Measurements from ENCODE around the gene FUT4.
"Not testable (repeated sequence)": the region's sequence is repeated elsewhere in the genome, so short reads cannot be mapped to it uniquely, and the experiment has no call there.

Gene FUT4

GRCh38 chr11:94567181-94567670, 23.5 kb downstream of the FUT4 start, which contains the start of gene PIWIL4:
Gene PIWIL4 (plus strand): TSS chr11:94567368. CDS start chr11:94567519, 151 bp downstream.
- DNase-seq (ENCODE audit: low read depth): no peak

GRCh38 chr11:94568200-94568599, 24.5 kb downstream of the FUT4 start:
- DNase-seq (ENCODE audit: low read depth): no peak

- no peak for DNase-seq (ENCODE audit: low read depth)
Observed at GRCh38 chr11:94568717-94569116, 25.0 kb downstream of the FUT4 start.

GRCh38 chr11:94572975-94573374, 29.3 kb downstream of the FUT4 start:
- not testable (repeated sequence) for DNase-seq (ENCODE audit: low read depth)

GRCh38 chr11:94574193-94574961, 30.7 kb downstream of the FUT4 start:
- peak; percentile 73 for DNase-seq (ENCODE audit: low read depth)

- no peak for DNase-seq (ENCODE audit: low read depth)
Observed at GRCh38 chr11:94576306-94576705, 32.6 kb downstream of the FUT4 start.

GRCh38 chr11:94577841-94578240, 34.1 kb downstream of the FUT4 start:
- no peak for DNase-seq (ENCODE audit: low read depth)

GRCh38 chr11:94581926-94582325, 38.2 kb downstream of the FUT4 start:
- no peak for DNase-seq (ENCODE audit: low read depth)

- no peak for DNase-seq (ENCODE audit: low read depth)
Observed at GRCh38 chr11:94583213-94583865, 39.6 kb downstream of the FUT4 start.

GRCh38 chr11:94583866-94584500, 40.3 kb downstream of the FUT4 start:
- DNase-seq (ENCODE audit: low read depth): no peak

GRCh38 chr11:94584978-94585377, 41.3 kb downstream of the FUT4 start:
- no peak for DNase-seq (ENCODE audit: low read depth)

- DNase-seq (ENCODE audit: low read depth): no peak
Observed at GRCh38 chr11:94585399-94585798, 41.7 kb downstream of the FUT4 start.

- no peak for DNase-seq (ENCODE audit: low read depth)
Observed at GRCh38 chr11:94586546-94586945, 42.8 kb downstream of the FUT4 start.

GRCh38 chr11:94586978-94587377, 43.3 kb downstream of the FUT4 start:
- DNase-seq (ENCODE audit: low read depth): no peak

- DNase-seq (ENCODE audit: low read depth): no peak
Observed at GRCh38 chr11:94588366-94588942, 44.7 kb downstream of the FUT4 start.

GRCh38 chr11:94590352-94591041, 46.8 kb downstream of the FUT4 start:
- no peak for DNase-seq (ENCODE audit: low read depth)

- peak; percentile 21 for DNase-seq (ENCODE audit: low read depth)
Observed at GRCh38 chr11:94593030-94593429, 49.3 kb downstream of the FUT4 start.

GRCh38 chr11:94595076-94595475, 51.4 kb downstream of the FUT4 start:
- DNase-seq (ENCODE audit: low read depth): no peak

- peak; percentile 23 for DNase-seq (ENCODE audit: low read depth)
Observed at GRCh38 chr11:94597896-94598295, 54.2 kb downstream of the FUT4 start.

All from stromal cell of bone marrow (primary cell).